NCI-H1417 (cell line): ENCODE results near the gene RNF217.
"Not testable (repeated sequence)": the region's sequence is repeated elsewhere in the genome, so short reads cannot be mapped to it uniquely, and the experiment has no call there.

Experiments used
- DNase-seq, 3 experiments: peaks; one replicate each; lab custom pipeline; 2025; lab: John Stamatoyannopoulos, UW

RNF217 gene

GRCh38 chr6:124961777-124962638 is at the start of gene RNF217:
Gene RNF217 (plus strand): TSS chr6:124962437. CDS start chr6:124962545, 108 bp downstream.
- peak; percentile 7 to 88 (median 78) for DNase-seq

- DNase-seq = no peak
Measured at GRCh38 chr6:124913056-124913455, 49.2 kb upstream of the RNF217 start.

GRCh38 chr6:124917769-124918168 is 44.5 kb upstream of the RNF217 start:
- no peak for DNase-seq

GRCh38 chr6:124919703-124920102 is 42.5 kb upstream of the RNF217 start:
- DNase-seq = not testable (repeated sequence)

- DNase-seq = no peak
Measured at GRCh38 chr6:124924333-124924759, 37.9 kb upstream of the RNF217 start.

GRCh38 chr6:124926435-124926834 is 35.8 kb upstream of the RNF217 start:
- no peak for DNase-seq

GRCh38 chr6:124927806-124928205 is 34.4 kb upstream of the RNF217 start:
- no peak for DNase-seq

- no peak for DNase-seq
Measured at GRCh38 chr6:124928851-124929250, 33.4 kb upstream of the RNF217 start.

GRCh38 chr6:124937645-124938044 is 24.6 kb upstream of the RNF217 start:
- DNase-seq = no peak

- no peak for DNase-seq
Measured at GRCh38 chr6:124941259-124941658, 21.0 kb upstream of the RNF217 start.

- no peak for DNase-seq
Measured at GRCh38 chr6:124943658-124944057, 18.6 kb upstream of the RNF217 start.

GRCh38 chr6:124947971-124948451 is 14.2 kb upstream of the RNF217 start:
- no peak for DNase-seq

- DNase-seq = no peak
Measured at GRCh38 chr6:124949706-124950105, 12.5 kb upstream of the RNF217 start.

GRCh38 chr6:124953808-124954207 is 8.4 kb upstream of the RNF217 start:
- no peak for DNase-seq

GRCh38 chr6:124955108-124955856 is 7.0 kb upstream of the RNF217 start:
- no peak for DNase-seq

- DNase-seq = peak in 2 of 3 experiments; percentile 32 to 38
Measured at GRCh38 chr6:124956018-124956417, 6.2 kb upstream of the RNF217 start.

- DNase-seq = no peak
Measured at GRCh38 chr6:124958149-124958548, 4.1 kb upstream of the RNF217 start.

- no peak for DNase-seq
Measured at GRCh38 chr6:124958759-124959354, 3.4 kb upstream of the RNF217 start.

- DNase-seq = peak in 1 of 3 experiments; percentile 50
Measured at GRCh38 chr6:124960757-124961463, 1.3 kb upstream of the RNF217 start.

- DNase-seq = no peak
Measured at GRCh38 chr6:124961464-124961776, 817 bp upstream of the RNF217 start.

- DNase-seq = peak in 2 of 3 experiments; percentile 72 to 83
Measured at GRCh38 chr6:124962639-124963415, 590 bp downstream of the RNF217 start.
